CD4-positive, alpha-beta T cell treated with Interleukin-21 for 1 hour (primary cell): Measurements from ENCODE around the gene MAST3.
"Not testable (repeated sequence)": the region's sequence is repeated elsewhere in the genome, so short reads cannot be mapped to it uniquely, and the experiment has no call there.

Source experiments
- DNase-seq: peaks from one replicate; pipeline ENCODE4 v3.0.0-alpha.2; 2020

The MAST3 gene

GRCh38 chr19:18089096-18089541 lies 8.5 kb upstream of the MAST3 start:
- peak; percentile 81 for DNase-seq

GRCh38 chr19:18089726-18090125 lies 7.9 kb upstream of the MAST3 start:
- no peak for DNase-seq

- no peak for DNase-seq
Measured at GRCh38 chr19:18090545-18091216, 6.9 kb upstream of the MAST3 start.

- DNase-seq, result peak; percentile 89
Measured at GRCh38 chr19:18091217-18091608, 6.4 kb upstream of the MAST3 start.

- DNase-seq, result no peak
Measured at GRCh38 chr19:18093439-18094161, 4.0 kb upstream of the MAST3 start.

GRCh38 chr19:18096258-18096657 lies 1.3 kb upstream of the MAST3 start:
- DNase-seq, result no peak

- no peak for DNase-seq
Measured at GRCh38 chr19:18097993-18098890, 664 bp downstream of the MAST3 start.

- DNase-seq, result peak; percentile 61
Measured at GRCh38 chr19:18098891-18099622, 1.5 kb downstream of the MAST3 start.

- no peak for DNase-seq
Measured at GRCh38 chr19:18099623-18099995, 2.0 kb downstream of the MAST3 start.

- DNase-seq, result no peak
Measured at GRCh38 chr19:18100710-18101109, 3.1 kb downstream of the MAST3 start.

GRCh38 chr19:18101268-18101667 lies 3.7 kb downstream of the MAST3 start:
- DNase-seq, result no peak

GRCh38 chr19:18102916-18103542 lies 5.5 kb downstream of the MAST3 start:
- DNase-seq, result no peak

GRCh38 chr19:18104793-18105131 lies 7.2 kb downstream of the MAST3 start:
- DNase-seq, result no peak

- DNase-seq, result not testable (repeated sequence)
Measured at GRCh38 chr19:18105259-18105658, 7.7 kb downstream of the MAST3 start.

GRCh38 chr19:18107235-18107634 lies 9.7 kb downstream of the MAST3 start:
- DNase-seq, result no peak

GRCh38 chr19:18108897-18109296 lies 11.3 kb downstream of the MAST3 start:
- DNase-seq, result no peak

- DNase-seq, result no peak
Measured at GRCh38 chr19:18109341-18109732, 11.8 kb downstream of the MAST3 start.

GRCh38 chr19:18109733-18110608 lies 12.4 kb downstream of the MAST3 start:
- DNase-seq, result peak; percentile 39

GRCh38 chr19:18110609-18111232 lies 13.1 kb downstream of the MAST3 start:
- DNase-seq, result no peak

- DNase-seq, result peak; percentile 81
Measured at GRCh38 chr19:18112989-18113478, 15.5 kb downstream of the MAST3 start.

GRCh38 chr19:18113827-18114226 lies 16.2 kb downstream of the MAST3 start:
- no peak for DNase-seq
